ENCODE results near the gene ZC3H14. TPM values are rescaled to one million over a fixed set of nuclear protein-coding genes. Genes with fewer than 3 reads are reported as not detected.
A peak's percentile ranks its signal among the peaks of the same experiment; 100 is the strongest.

ZC3H14 gene
- total and polyA plus RNA-seq, 2 experiments from 2014 or later = 39.9 to 68.4 TPM

DNA sequence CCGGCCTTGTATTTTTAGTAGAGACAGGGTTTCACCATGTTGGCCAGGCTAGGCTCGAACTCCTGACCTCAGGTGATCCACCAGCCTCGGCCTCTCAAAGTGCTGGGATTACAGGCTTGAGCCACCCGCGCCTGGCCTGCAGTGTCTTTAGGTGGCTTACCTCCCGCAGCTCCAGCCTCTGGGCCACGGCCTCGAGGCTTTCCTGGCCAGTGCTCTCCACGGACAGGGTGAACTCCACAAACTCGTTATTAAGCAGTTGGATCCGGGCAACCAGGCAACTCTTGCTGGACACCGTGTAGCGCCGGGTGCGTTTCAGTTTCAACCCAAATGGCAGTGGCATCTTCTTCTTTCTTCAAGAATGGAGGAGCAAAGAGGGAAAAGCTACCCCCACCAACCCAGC is 12.8 kb upstream of the ZC3H14 start:
- Histone ChIP-seq H2AFZ (no peak overlapping the region), H3K4me2 (no peak overlapping the region), H3K36me3 (replicated peaks; ENCODE audit: insufficient read depth, low read depth) (no peaks in the 10 kb centered on the region), H3K9me3 (ENCODE audit: low read depth) (no peaks in the 10 kb centered on the region), H3K9me2 (replicated peaks; ENCODE audit: insufficient read depth) (no peaks in the 10 kb centered on the region), H3K79me2 (peaks cover 55% of the 10 kb centered on the region), H3K4me1 (ENCODE audit: insufficient read depth) (peaks cover 15% of the 10 kb centered on the region), H3K27ac (no peak overlapping the region), H3K27me3 (no peaks in the 10 kb centered on the region), H4K20me1 (ENCODE audit: insufficient read depth, poor library complexity, severe bottlenecking) (peaks cover 4% of the 10 kb centered on the region), H3K4me3 (no peak overlapping the region)
- WGBS (ENCODE audit: low lambda C conversion rate, missing lambda C conversion rate) = 98% methylated on average over 15 of the region's 15 CpGs
- DNase-seq (ENCODE audit: low spot score) = no peak
- no peak for TF ChIP-seq EZH2phosphoT487 (IDR thresholded peaks at IDR 0.05; ENCODE audit: low read depth, severe bottlenecking, unreplicated experiment)

DNA sequence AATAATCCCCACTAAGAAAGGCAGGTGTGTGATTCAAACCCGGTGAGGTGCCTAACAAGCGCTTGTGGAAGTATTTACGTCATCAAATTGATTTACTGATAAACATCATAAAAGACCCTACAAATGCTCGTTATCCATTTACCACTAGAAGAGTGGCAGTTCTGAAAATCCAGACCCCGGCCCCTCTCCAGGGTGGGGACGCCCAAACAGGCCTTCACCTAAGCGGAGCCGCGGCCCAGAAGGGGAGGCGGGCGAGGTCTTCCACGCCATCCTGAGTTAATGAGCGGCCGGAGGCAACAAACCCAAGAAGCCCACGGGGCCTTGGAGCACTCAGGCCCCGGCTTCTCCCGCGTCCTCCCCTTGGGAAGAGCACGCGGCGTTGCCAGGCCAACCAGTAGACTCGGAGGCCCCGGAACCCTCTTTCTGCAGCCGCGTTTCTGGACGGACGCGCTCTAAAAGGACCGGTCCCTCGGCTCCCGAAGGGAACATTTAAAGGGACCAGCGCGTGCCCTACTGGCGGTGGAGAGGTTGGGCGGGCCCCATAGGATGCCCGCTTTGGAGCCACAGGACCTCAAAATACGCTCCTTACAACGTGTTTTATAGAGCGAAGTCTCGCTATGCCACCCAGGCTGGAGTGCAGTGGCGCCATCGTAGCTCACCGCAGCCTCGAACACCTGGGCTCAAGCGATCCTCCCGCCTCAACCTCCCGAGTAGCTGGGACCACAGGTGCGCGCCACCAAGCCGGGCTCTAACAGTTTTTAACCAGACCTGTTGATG is 11.6 kb upstream of the ZC3H14 start:
- TF ChIP-seq EZH2 (IDR thresholded peaks at IDR 0.05; ENCODE audit: borderline replicate concordance) = no peak
- TF ChIP-seq, protein P1, sequence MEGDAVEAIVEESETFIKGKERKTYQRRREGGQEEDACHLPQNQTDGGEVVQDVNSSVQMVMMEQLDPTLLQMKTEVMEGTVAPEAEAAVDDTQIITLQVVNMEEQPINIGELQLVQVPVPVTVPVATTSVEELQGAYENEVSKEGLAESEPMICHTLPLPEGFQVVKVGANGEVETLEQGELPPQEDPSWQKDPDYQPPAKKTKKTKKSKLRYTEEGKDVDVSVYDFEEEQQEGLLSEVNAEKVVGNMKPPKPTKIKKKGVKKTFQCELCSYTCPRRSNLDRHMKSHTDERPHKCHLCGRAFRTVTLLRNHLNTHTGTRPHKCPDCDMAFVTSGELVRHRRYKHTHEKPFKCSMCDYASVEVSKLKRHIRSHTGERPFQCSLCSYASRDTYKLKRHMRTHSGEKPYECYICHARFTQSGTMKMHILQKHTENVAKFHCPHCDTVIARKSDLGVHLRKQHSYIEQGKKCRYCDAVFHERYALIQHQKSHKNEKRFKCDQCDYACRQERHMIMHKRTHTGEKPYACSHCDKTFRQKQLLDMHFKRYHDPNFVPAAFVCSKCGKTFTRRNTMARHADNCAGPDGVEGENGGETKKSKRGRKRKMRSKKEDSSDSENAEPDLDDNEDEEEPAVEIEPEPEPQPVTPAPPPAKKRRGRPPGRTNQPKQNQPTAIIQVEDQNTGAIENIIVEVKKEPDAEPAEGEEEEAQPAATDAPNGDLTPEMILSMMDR (IDR thresholded peaks at IDR 0.05; ENCODE audit: poor library complexity) = peak; percentile 28
- Histone ChIP-seq H3K9me3 (ENCODE audit: low read depth) (no peaks in the 10 kb centered on the region), H3K36me3 (replicated peaks; ENCODE audit: insufficient read depth, low read depth) (no peaks in the 10 kb centered on the region), H3K9me2 (replicated peaks; ENCODE audit: insufficient read depth) (no peaks in the 10 kb centered on the region), H4K20me1 (ENCODE audit: insufficient read depth, poor library complexity, severe bottlenecking) (peaks cover 4% of the 10 kb centered on the region), H3K27ac (no peak overlapping the region), H3K79me2 (peaks cover 47% of the 10 kb centered on the region), H3K4me1 (ENCODE audit: insufficient read depth) (peaks cover 15% of the 10 kb centered on the region), H3K4me3 (peak overlapping the region; percentile 43), H3K4me2 (peak overlapping the region; percentile 84), H2AFZ (peak overlapping the region; percentile 88), H3K27me3 (no peaks in the 10 kb centered on the region)
- peak; percentile 85 for DNase-seq (ENCODE audit: low spot score)
- WGBS (ENCODE audit: low lambda C conversion rate, missing lambda C conversion rate) = 38% methylated on average over 39 of the region's 50 CpGs

DNA sequence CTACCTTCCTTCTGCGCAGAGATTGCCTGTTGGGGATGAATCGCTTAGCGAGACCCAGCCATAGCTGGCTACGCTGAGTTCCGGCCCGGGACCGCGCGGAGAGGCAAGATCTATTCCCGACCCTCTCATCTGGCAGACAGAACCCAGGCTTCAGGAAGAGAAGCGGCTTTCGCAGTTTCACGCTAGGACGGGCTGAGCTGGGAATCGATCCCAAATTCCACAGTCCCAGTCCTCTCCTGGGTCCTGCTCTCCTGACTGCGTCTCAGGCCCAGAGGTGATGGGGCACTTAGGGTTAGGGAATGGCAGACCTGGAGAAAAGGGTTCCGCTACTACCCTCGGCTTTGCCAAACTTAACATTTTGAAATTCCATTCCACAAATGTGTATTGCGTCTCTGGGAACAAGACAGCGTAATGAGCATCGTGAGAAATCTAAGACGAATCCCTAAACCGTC is 10.8 kb upstream of the ZC3H14 start:
- TF ChIP-seq EZH2phosphoT487 (IDR thresholded peaks at IDR 0.05; ENCODE audit: low read depth, severe bottlenecking, unreplicated experiment) = no peak
- TF ChIP-seq, protein P1 (IDR thresholded peaks at IDR 0.05; ENCODE audit: poor library complexity) = no peak
- TF ChIP-seq EZH2 (IDR thresholded peaks at IDR 0.05; ENCODE audit: borderline replicate concordance) = no peak
- peaks cover 47% of the 10 kb centered on the region for H3K79me2 ChIP-seq
- no peaks in the 10 kb centered on the region for H3K9me3 ChIP-seq (ENCODE audit: low read depth)
- H3K4me1 ChIP-seq (ENCODE audit: insufficient read depth) = peaks cover 11% of the 10 kb centered on the region
- H3K4me3 ChIP-seq = peak overlapping the region; percentile 43
- no peak for DNase-seq (ENCODE audit: low spot score)
- peak overlapping the region; percentile 84 for H3K4me2 ChIP-seq
- peaks cover 4% of the 10 kb centered on the region for H4K20me1 ChIP-seq (ENCODE audit: insufficient read depth, poor library complexity, severe bottlenecking)
- no peaks in the 10 kb centered on the region for H3K27me3 ChIP-seq
- H3K9me2 ChIP-seq (replicated peaks; ENCODE audit: insufficient read depth) = no peaks in the 10 kb centered on the region
- WGBS (ENCODE audit: low lambda C conversion rate, missing lambda C conversion rate) = 29% methylated on average over 23 of the region's 23 CpGs
- H2AFZ ChIP-seq = peak overlapping the region; percentile 56
- no peaks in the 10 kb centered on the region for H3K36me3 ChIP-seq (replicated peaks; ENCODE audit: insufficient read depth, low read depth)
- no peak overlapping the region for H3K27ac ChIP-seq

- no peak overlapping the region for H2AFZ ChIP-seq
- DNase-seq (ENCODE audit: low spot score) = no peak
- no peaks in the 10 kb centered on the region for H3K9me2 ChIP-seq (replicated peaks; ENCODE audit: insufficient read depth)
- TF ChIP-seq, protein P1 (IDR thresholded peaks at IDR 0.05; ENCODE audit: poor library complexity) = no peak
- TF ChIP-seq EZH2 (IDR thresholded peaks at IDR 0.05; ENCODE audit: borderline replicate concordance) (no peak), EZH2phosphoT487 (IDR thresholded peaks at IDR 0.05; ENCODE audit: low read depth, severe bottlenecking, unreplicated experiment) (no peak)
- H4K20me1 ChIP-seq (ENCODE audit: insufficient read depth, poor library complexity, severe bottlenecking) = peaks cover 4% of the 10 kb centered on the region
- H3K9me3 ChIP-seq (ENCODE audit: low read depth) = no peaks in the 10 kb centered on the region
- no peaks in the 10 kb centered on the region for H3K36me3 ChIP-seq (replicated peaks; ENCODE audit: insufficient read depth, low read depth)
- H3K4me1 ChIP-seq (ENCODE audit: insufficient read depth) = peaks cover 11% of the 10 kb centered on the region
- peaks cover 47% of the 10 kb centered on the region for H3K79me2 ChIP-seq
- WGBS (ENCODE audit: low lambda C conversion rate, missing lambda C conversion rate) = 55% methylated on average over 2 of the region's 2 CpGs
- H3K27ac ChIP-seq = no peak overlapping the region
- peak overlapping the region; percentile 84 for H3K4me2 ChIP-seq
- peak overlapping the region; percentile 83 for H3K4me3 ChIP-seq
- no peaks in the 10 kb centered on the region for H3K27me3 ChIP-seq
These were observed 10.0 kb upstream of the ZC3H14 start for GRCh38 chr14:88552876-88553275.
